Sigmoid colon (tissue), 4 donors: ENCODE measurements around the gene CMPK1.

ENCODE experiments used
- CTCF ChIP-seq, 4 experiments: fragments of 450-650 bp in 3 of 4; fragments of 200-600 bp in 1 of 4; IDR thresholded peaks; one replicate each; pipeline ENCODE4 v1.5.1; 2016 to 2019; ENCODE audit warnings: antibody characterized with exemption in 4 of 4, mild to moderate bottlenecking in 3 of 4, moderate library complexity in 2 of 4
- EP300 ChIP-seq, 4 donors: sonication (generic); formaldehyde crosslinking; IDR thresholded peaks; one replicate each; pipeline ENCODE4 v1.6.1; 2017; ENCODE audit warnings: antibody characterized with exemption in 4 of 4
- POLR2A ChIP-seq, 2 donors: fragments of 450-650 bp; IDR thresholded peaks; one replicate each; pipeline ENCODE4 v1.6.1; 2016; ENCODE audit warnings: antibody characterized with exemption in 2 of 2, mild to moderate bottlenecking in 2 of 2, moderate library complexity in 2 of 2

GRCh38 chr1:47337350-47337749 is 3.8 kb downstream of the CMPK1 start:
- TF ChIP-seq CTCF (IDR thresholded peaks at IDR 0.05) = no peak
- TF ChIP-seq EP300 (IDR thresholded peaks at IDR 0.05) = no peak
- no peak for TF ChIP-seq POLR2A (IDR thresholded peaks at IDR 0.05)
